HUES6 (cell line): ENCODE results near the gene TIMM44.

Experiments
- H3K27ac ChIP-seq: 2 replicates; pipeline ENCODE4 v1.7.0; 2013; ENCODE audit warnings: low read depth, mild to moderate bottlenecking, low read length, inconsistent platforms
- H3K27me3 ChIP-seq: 2 replicates; pipeline ENCODE4 v1.6.1; 2013; ENCODE audit warnings: low read length; ENCODE audit not compliant: control insufficient read depth, insufficient read depth
- H3K36me3 ChIP-seq: 2 replicates; pipeline ENCODE4 v1.6.1; 2013; ENCODE audit warnings: low read length; ENCODE audit not compliant: control insufficient read depth, insufficient read depth
- H3K4me1 ChIP-seq: 2 replicates; pipeline ENCODE4 v1.6.1; 2013; ENCODE audit warnings: low read length; ENCODE audit not compliant: control insufficient read depth, insufficient read depth
- H3K4me3 ChIP-seq: 2 replicates; pipeline ENCODE4 v1.5.1; 2013; ENCODE audit warnings: low read depth, low read length
- H3K9ac ChIP-seq: one replicate; pipeline ENCODE4 v1.6.1; 2013; ENCODE audit warnings: mild to moderate bottlenecking, low read length
- H3K9me3 ChIP-seq: 2 replicates; pipeline ENCODE4 v1.6.1; 2013; ENCODE audit warnings: low read depth, low read length; ENCODE audit not compliant: control insufficient read depth, insufficient read depth

TIMM44 gene

GRCh38 chr19:7879111-7879807, 64.2 kb downstream of the TIMM44 start:
- H3K27me3 ChIP-seq: peaks cover 19% of the 10 kb centered on the region; the same call in 1 of the 2 replicates

GRCh38 chr19:7877249-7877836, 66.1 kb downstream of the TIMM44 start:
- peaks cover 36% of the 10 kb centered on the region for H3K27me3 ChIP-seq
- no peaks in the 10 kb centered on the region for H3K36me3 ChIP-seq
- H3K27ac ChIP-seq: no peak overlapping the region
- H3K4me3 ChIP-seq: no peak overlapping the region
- H3K4me1 ChIP-seq: no peaks in the 10 kb centered on the region; the same call in 1 of the 2 replicates
- no peak overlapping the region for H3K9ac ChIP-seq
- H3K9me3 ChIP-seq: no peaks in the 10 kb centered on the region; the same call in 1 of the 2 replicates

More at GRCh38 chr19:7879111-7879807, 64.2 kb downstream of the TIMM44 start:
- Histone ChIP-seq H3K36me3 (no peaks in the 10 kb centered on the region), H3K9me3 (no peaks in the 10 kb centered on the region; the same call in 1 of the 2 replicates), H3K4me3 (no peak overlapping the region), H3K27ac (no peak overlapping the region), H3K4me1 (no peaks in the 10 kb centered on the region), H3K9ac (no peak overlapping the region)
